H1 (cell line): ENCODE data around the gene MRTFB.

Source experiments
- MAFK ChIP-seq: IDR thresholded peaks from 2 replicates; pipeline ENCODE4 v1.6.1; 2012; ENCODE audit warnings: low read depth, mild to moderate bottlenecking, improper control_type of control experiment, low read length
- POLR2A ChIP-seq, 2 experiments: IDR thresholded peaks; 1 replicate in 1 of 2; 2 replicates in 1 of 2; pipeline ENCODE4 v1.6.1; 2011; ENCODE audit warnings: low read depth in 2 of 2, low read length in 2 of 2, mild to moderate bottlenecking in 2 of 2; ENCODE audit errors: control extremely low read depth in 1 of 2
- RAD21 ChIP-seq, 2 experiments: IDR thresholded peaks in 1 of 2; conservative IDR thresholded peaks in 1 of 2; 2 replicates each; pipeline ENCODE4 v1.6.1; 2011; ENCODE audit warnings: low read depth in 2 of 2, low read length in 2 of 2, improper control_type of control experiment in 1 of 2, inconsistent platforms in 1 of 2, mild to moderate bottlenecking in 1 of 2, moderate library complexity in 1 of 2
- RXRA ChIP-seq: IDR thresholded peaks from 2 replicates; pipeline ENCODE4 v1.6.1; 2011; ENCODE audit warnings: low read depth, mild to moderate bottlenecking, low read length, moderate library complexity; ENCODE audit not compliant: insufficient read depth
- SUZ12 ChIP-seq: fragments of 200-600 bp; sonication (generic); IDR thresholded peaks from 2 replicates; pipeline ENCODE4 v1.6.1; 2012; ENCODE audit warnings: mild to moderate bottlenecking, inconsistent platforms, low read length, moderate library complexity, mixed read lengths
- TAF1 ChIP-seq: IDR thresholded peaks from 2 replicates; pipeline ENCODE4 v1.6.1; 2011; ENCODE audit warnings: mild to moderate bottlenecking, low read depth, low read length
- ZNF274 ChIP-seq: IDR thresholded peaks from 2 replicates; pipeline ENCODE4 v1.7.0; 2012; ENCODE audit warnings: low read length, borderline replicate concordance; ENCODE audit errors: extremely low read depth
- TF ChIP-seq, protein P1 (sequence below), 3 experiments: IDR thresholded peaks; 1 replicate in 2 of 3; 2 replicates in 1 of 3; pipeline versions ENCODE4 v1.5.1 to v1.6.1; 2011; ENCODE audit warnings: low read length in 3 of 3, mild to moderate bottlenecking in 3 of 3, inconsistent platforms in 2 of 3, low read depth in 1 of 3, moderate library complexity in 1 of 3; ENCODE audit not compliant: insufficient read depth in 1 of 3; ENCODE audit errors: control extremely low read depth in 1 of 3
- TF ChIP-seq, protein P2 (sequence below): IDR thresholded peaks from 2 replicates; pipeline ENCODE4 v1.6.1; 2011; ENCODE audit warnings: low read length, improper control_type of control experiment

DNA sequence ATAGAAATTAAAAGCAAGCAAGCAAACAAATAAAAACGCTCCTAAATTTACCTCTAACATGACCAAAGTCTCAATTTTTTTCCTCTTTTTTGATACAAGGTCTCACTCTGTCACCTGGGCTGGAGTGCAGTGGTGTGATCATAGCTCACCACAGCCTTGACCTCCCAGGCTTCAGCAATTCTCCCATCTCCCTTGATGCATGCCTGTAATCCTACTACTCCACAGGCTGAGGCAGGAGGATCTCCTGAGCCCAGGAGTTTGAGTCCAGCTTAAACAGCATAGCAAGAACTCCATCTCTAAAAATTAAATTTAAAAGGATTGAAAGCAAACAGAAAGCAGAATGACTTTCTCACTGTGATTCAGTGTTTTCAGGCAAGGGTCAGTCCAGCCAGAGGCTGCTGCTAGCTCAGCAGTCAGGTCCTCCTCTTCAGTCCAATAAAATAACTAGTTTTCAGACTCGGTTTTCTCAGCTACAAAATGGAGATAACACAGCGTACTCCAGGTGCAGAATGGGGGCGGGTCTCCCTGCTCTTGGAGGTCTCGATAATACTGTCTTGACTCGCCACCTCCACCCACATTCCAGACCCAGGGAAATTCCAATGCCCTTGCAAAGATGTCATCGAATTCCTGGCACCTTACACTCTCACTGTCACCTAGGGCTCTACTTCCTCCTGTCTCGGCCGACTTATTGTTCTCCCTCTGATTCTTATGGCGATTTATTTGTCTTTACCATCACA is 20.7 kb upstream of the MRTFB start:
- TF ChIP-seq MAFK: no peak
- TF ChIP-seq TAF1: no peak
- TF ChIP-seq, protein P1, sequence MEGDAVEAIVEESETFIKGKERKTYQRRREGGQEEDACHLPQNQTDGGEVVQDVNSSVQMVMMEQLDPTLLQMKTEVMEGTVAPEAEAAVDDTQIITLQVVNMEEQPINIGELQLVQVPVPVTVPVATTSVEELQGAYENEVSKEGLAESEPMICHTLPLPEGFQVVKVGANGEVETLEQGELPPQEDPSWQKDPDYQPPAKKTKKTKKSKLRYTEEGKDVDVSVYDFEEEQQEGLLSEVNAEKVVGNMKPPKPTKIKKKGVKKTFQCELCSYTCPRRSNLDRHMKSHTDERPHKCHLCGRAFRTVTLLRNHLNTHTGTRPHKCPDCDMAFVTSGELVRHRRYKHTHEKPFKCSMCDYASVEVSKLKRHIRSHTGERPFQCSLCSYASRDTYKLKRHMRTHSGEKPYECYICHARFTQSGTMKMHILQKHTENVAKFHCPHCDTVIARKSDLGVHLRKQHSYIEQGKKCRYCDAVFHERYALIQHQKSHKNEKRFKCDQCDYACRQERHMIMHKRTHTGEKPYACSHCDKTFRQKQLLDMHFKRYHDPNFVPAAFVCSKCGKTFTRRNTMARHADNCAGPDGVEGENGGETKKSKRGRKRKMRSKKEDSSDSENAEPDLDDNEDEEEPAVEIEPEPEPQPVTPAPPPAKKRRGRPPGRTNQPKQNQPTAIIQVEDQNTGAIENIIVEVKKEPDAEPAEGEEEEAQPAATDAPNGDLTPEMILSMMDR (IDR thresholded peaks at IDR 0.05; ENCODE audit: control extremely low read depth in 1 of 3, insufficient read depth in 1 of 3, low read depth in 1 of 3, low read length in 3 of 3): no peak
- TF ChIP-seq RXRA: no peak
- TF ChIP-seq, protein P2, sequence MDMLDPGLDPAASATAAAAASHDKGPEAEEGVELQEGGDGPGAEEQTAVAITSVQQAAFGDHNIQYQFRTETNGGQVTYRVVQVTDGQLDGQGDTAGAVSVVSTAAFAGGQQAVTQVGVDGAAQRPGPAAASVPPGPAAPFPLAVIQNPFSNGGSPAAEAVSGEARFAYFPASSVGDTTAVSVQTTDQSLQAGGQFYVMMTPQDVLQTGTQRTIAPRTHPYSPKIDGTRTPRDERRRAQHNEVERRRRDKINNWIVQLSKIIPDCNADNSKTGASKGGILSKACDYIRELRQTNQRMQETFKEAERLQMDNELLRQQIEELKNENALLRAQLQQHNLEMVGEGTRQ: no peak
- TF ChIP-seq RAD21 (IDR thresholded peaks at IDR 0.05 in 1 of 2, conservative IDR thresholded peaks at IDR 0.05 in 1 of 2; ENCODE audit: low read depth in 2 of 2, low read length in 2 of 2): no peak
- no peak for TF ChIP-seq ZNF274
- TF ChIP-seq POLR2A (IDR thresholded peaks at IDR 0.05; ENCODE audit: control extremely low read depth in 1 of 2, low read depth in 2 of 2, low read length in 2 of 2): no peak
- no peak for TF ChIP-seq SUZ12
